ENCODE results near the gene C11orf24.

The C11orf24 gene

GRCh38 chr11:68270196-68271022, 1.4 kb downstream of the C11orf24 start:
- ATAC-seq: no peak
- TF ChIP-seq ESRRG (CRISPR knock-in tag; IDR thresholded peaks at IDR 0.05) (no peak), OSR1 (CRISPR knock-in tag; IDR thresholded peaks at IDR 0.05) (no peak), RARB (CRISPR knock-in tag; IDR thresholded peaks at IDR 0.05) (no peak), ZNF70 (CRISPR knock-in tag; IDR thresholded peaks at IDR 0.05) (no peak), TOX (CRISPR knock-in tag; IDR thresholded peaks at IDR 0.05; ENCODE audit: borderline replicate concordance) (no peak), ISL1 (CRISPR knock-in tag; IDR thresholded peaks at IDR 0.05) (no peak), TCF4 (CRISPR knock-in tag; IDR thresholded peaks at IDR 0.05; ENCODE audit: borderline replicate concordance) (no peak), PPARA (CRISPR knock-in tag; IDR thresholded peaks at IDR 0.05; ENCODE audit: borderline replicate concordance) (no peak), ZFP3 (CRISPR knock-in tag; IDR thresholded peaks at IDR 0.05) (no peak), TSHZ2 (CRISPR knock-in tag; IDR thresholded peaks at IDR 0.05) (no peak), ARNTL (CRISPR knock-in tag; IDR thresholded peaks at IDR 0.05; ENCODE audit: borderline replicate concordance, low read depth) (no peak), ZC3H10 (CRISPR knock-in tag; IDR thresholded peaks at IDR 0.05) (no peak), BACH2 (CRISPR knock-in tag; IDR thresholded peaks at IDR 0.05; ENCODE audit: borderline replicate concordance) (no peak), SNAI2 (CRISPR knock-in tag; IDR thresholded peaks at IDR 0.05) (no peak), POU6F1 (CRISPR knock-in tag; IDR thresholded peaks at IDR 0.05; ENCODE audit: borderline replicate concordance, low read depth) (no peak)

DNA sequence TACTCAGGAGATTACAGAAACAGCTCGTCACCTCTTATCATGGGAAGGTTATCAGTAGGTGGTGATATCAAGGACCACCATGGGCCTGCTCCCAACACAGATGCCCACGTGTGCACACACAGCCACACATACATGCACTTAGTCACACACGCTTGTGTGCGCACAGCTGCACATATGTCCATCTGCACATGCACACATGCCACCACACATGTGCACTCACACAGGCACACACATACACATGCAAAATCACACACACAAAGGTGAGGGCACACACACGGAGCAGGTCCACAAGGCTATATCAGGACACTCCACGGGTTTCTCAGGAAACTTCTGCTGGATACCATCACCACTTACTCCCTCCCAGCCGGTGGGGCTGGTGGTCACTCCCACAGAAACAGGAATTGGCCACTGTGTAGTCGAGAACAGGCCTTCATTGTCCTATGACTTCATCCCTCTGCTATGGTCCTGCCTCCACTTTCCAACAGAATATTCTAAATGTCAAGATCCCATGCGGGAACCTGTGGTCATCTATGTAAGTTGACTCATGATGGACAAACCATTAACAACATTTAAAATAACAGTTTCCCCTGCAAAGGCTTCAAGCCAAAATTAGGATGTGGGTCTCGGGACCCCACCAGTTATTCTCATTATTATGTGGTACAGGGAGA, 2.2 kb downstream of the C11orf24 start:
- no peak for TF ChIP-seq ZNF8 (CRISPR knock-in tag; IDR thresholded peaks at IDR 0.05)
- no peak for TF ChIP-seq ZFP30 (CRISPR knock-in tag; IDR thresholded peaks at IDR 0.05)
- no peak for TF ChIP-seq ZNF70 (CRISPR knock-in tag; IDR thresholded peaks at IDR 0.05)
- no peak for TF ChIP-seq PPARA (CRISPR knock-in tag; IDR thresholded peaks at IDR 0.05; ENCODE audit: borderline replicate concordance)
- TF ChIP-seq PATZ1 (CRISPR knock-in tag; IDR thresholded peaks at IDR 0.05; ENCODE audit: borderline replicate concordance): no peak
- TF ChIP-seq POU6F1 (CRISPR knock-in tag; IDR thresholded peaks at IDR 0.05; ENCODE audit: borderline replicate concordance, low read depth): no peak
- no peak for TF ChIP-seq ISL1 (CRISPR knock-in tag; IDR thresholded peaks at IDR 0.05)
- no peak for TF ChIP-seq TSHZ2 (CRISPR knock-in tag; IDR thresholded peaks at IDR 0.05)
- TF ChIP-seq BACH2 (CRISPR knock-in tag; IDR thresholded peaks at IDR 0.05; ENCODE audit: borderline replicate concordance): no peak
- TF ChIP-seq ZC3H10 (CRISPR knock-in tag; IDR thresholded peaks at IDR 0.05): no peak
- TF ChIP-seq ARNTL (CRISPR knock-in tag; IDR thresholded peaks at IDR 0.05; ENCODE audit: borderline replicate concordance, low read depth): no peak
- TF ChIP-seq SNAI2 (CRISPR knock-in tag; IDR thresholded peaks at IDR 0.05): no peak
- no peak for TF ChIP-seq CREB5 (CRISPR knock-in tag; IDR thresholded peaks at IDR 0.05; ENCODE audit: low read depth)

More for the DNA sequence above, 2.2 kb downstream of the C11orf24 start:
- no peak for ATAC-seq

All from SK-N-SH treated with all-trans-retinoic acid at 6 μM for 48 hours (cell line).